NCI-H1417 (cell line): Measurements from ENCODE around the gene MFAP2.
"Not testable (repeated sequence)": the region's sequence is repeated elsewhere in the genome, so short reads cannot be mapped to it uniquely, and the experiment has no call there.

Experiments used
- DNase-seq, 3 experiments: peaks; one replicate each; lab custom pipeline; 2025; lab: John Stamatoyannopoulos, UW

Gene MFAP2

DNA sequence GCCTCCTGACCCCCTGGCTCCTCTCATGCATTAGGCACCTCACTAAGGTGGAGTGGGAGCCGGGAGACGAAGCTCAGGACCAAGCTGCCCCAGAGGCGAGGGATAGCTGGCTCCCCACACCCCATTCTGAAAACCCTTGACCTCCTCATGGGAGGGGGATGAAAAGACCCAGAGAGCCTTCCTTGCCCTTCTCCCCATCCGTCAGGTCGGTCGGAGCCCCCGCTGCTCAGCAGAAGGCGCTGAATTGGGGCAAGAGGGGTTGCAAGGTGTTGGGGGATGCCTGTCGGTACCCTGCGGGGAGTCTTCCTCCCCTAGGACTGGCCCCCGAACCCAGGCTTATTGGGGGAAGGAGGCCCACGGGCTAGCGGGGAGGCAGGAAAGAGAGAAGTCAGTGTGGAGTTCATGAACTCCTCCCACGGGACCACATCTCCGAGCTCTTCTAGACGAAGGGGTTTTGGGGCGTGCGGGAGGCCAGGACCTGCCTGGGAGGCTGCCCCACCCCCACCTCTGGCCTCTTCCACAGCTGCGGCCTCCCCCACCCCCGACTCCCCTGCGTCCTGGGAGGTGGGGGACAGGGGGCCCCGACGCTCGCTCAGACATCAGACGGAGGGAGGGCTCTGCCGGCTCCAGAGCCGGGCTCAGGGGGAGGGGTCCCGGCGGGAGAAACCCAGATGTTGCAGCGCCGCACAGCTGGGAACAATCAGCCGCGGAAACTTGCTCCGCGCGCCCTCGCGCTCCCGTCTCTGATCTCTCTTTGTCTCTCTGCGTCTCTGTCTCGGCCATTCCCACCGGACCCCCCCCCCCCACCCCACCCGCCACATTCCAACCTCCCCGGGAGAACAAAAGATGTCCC, 719 bp downstream of the MFAP2 start:
- peak in 2 of 3 experiments; percentile 10 to 18 for DNase-seq

DNA sequence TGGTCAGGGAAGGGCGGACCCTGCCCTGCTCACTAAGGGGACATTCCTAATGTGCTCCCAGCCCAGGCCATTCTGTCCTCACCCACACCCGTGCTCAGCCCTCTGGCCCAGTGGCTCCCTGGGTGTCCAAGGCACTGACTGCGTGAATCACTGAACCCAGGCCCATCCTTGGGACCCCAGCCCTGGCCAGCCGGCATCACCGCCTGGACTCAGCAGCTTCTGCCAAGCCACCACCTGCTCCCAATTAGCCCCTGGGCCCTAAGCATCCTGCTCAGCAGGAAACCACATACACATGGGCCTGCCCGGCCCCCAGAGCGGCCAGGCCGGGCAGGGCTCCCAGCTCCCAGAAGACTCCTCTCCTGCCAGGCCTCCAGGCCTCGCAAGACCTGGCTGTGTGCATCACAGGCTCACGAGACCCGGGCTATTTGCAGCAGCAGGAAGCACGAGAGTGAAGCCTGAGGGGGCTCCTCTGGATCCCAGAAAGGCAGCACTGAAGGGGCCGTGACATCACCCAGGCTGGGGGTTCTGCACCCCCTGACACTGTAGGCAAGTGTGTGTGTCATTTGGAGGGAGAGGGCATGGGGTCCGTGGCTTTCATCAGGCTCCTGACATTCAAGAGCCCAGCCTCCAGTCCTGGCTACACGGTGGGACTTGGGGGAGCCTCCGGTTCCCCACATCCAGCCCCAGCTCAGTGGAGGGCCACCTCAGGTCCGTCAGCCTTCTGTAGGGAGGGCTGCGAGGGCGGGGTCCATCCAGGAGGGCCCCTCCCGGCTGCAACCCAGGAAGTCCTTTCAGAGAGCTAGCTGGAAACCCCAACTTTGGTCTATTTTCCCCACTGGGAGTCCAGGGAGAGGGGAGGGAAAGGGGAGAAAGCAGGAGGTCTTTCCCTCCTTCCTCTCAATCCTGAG, 1.6 kb downstream of the MFAP2 start:
- DNase-seq: peak in 2 of 3 experiments; percentile 20 to 40

DNA sequence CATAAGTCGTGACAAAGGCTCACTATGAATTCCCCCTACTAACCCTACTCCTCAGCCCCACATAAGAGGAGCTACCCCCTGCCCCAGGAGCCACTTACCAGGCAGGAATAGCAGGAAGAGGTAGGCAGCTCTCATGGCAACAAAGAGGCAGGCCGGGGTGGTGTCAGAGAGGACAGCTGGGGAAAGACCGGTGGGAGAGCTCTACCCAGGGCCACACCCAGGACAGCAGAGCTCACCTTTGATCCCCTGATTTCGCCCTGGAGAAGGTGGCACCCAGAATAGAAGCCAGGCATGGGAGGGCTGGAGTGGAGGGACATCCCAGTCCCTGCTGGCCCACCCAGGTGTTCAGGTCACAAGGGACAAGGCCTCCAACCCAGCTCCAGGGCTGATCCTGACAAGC, 2.3 kb downstream of the MFAP2 start:
- DNase-seq: no peak

DNA sequence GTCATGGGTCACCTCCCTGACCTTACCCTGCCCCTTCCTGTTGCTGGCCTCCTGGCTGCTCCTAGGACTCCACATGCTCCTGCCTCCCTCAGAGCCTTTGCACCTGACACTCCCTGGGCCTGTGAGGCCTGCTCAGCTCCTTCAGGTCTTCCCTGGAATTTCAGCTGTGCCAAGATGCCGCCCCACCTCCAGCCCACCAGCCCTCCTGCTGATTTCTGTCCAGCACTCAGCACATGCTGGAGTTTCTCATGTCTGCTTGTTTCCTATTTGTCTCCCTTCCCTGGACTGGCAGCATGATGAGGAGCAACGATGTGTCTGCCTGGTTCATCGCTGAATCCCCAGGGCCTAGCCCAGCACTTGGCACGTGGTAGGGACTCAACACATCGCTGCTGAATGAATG, 3.0 kb downstream of the MFAP2 start:
- DNase-seq: no peak

DNA sequence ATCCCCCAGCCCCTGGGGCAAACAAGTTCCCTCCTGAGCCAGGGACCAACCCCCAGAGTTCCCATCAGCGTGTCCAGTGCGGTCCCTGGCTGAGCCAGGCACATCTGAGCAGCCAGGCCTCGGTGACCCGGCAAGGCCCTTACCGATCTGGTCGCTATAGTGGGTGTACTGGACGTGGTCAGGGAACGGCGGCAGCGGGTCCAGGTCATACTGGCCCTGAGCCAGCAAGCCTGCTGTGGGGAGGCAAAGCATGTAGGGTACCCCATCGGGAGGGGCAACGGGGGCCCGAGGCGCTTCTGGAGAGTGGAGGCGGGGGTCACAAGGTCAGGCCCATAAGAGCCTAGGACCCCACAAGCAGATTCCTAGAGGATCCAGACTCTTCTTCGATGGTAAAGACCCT, 3.5 kb downstream of the MFAP2 start:
- DNase-seq: no peak

DNA sequence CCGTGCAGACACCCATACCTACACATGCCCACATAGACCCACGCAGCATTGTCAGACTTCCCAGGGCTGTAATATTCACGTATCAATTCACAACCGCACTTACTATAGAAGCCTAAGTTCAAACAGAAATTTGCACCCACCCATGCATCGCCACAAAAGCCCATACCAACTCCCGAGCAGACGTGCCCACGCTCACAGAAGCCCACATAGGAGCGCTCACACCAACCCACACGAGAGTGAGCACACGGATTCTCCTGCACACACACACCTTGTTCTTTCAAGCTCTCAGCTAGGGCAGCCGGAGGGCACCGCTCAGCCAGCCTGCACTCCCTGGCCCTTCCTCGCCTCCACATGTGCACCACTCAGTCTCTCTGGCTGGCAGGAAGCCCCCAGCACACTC, 4.6 kb downstream of the MFAP2 start:
- no peak for DNase-seq

DNA sequence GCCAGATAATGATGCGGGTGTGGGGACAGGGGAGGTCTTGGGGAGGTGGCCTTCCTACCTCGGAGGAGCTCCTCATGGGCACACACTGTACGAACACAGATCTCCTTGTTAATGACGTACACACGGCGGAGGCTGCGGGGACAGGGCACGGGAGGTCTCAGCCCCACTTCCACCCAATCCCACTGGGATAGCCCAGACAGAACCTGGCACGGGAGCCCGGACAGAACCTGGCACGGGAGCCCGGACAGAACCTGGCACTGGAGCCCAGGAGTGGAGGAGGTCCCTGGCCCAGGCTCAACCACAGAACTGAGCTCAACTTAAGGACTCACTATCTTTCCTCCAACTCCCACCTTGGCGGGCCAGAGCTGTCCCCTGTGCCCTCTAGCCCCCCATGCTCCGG, 5.2 kb downstream of the MFAP2 start:
- no peak for DNase-seq

DNA sequence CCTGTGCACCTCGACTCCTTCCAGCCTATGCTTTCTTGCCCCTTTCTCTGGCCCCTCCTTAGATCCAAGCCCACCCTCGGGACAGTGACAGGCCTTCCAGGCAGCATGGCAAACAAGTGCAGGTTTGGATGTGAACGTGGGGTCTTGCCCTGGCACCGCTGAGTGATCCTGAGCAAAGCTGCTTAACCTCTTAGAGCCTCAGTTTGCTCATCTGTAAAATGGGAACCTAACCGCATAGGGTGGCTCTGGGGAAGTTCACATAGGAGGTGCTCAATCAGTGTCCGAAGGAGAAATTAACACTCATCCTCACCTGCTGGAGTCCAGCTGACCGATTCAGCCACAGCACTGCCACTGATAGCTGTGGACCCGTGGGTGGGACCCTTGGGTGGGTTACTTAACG, 7.2 kb downstream of the MFAP2 start:
- no peak for DNase-seq

DNA sequence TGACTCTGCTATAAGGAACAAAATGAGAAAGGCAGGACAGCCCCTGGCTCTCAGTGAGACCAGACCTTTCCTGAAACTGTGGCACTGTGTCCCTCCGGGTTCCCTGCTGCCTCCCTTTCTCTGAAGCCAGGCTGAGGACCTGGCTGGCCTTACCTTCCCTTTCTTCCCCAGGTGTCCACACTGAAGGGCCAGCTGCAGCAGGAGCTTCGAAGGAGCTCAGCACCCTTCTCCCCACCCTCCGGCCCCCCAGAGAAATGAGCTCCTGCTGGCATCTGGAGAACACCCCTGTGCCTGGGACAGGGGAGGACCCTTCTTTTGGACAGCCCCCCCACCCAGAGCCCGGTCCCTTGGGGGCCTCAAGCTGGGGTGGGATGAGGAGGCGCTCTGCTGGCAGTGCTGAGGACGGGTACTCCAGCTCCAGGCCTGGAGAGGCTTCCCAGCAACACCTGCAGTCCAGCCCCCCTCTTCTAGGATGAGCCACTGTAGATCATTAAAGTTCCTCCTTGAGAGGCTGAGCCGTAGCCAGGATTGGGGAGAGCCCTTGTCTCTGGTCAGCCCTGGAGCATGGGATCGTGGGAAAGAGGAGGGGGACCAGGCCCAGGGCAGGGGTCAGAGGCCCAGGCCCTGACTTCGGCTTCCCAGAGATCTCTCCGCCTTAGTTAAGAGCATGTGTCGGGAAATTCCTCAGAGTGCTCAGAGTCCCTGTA, 8.1 kb downstream of the MFAP2 start:
- no peak for DNase-seq

DNA sequence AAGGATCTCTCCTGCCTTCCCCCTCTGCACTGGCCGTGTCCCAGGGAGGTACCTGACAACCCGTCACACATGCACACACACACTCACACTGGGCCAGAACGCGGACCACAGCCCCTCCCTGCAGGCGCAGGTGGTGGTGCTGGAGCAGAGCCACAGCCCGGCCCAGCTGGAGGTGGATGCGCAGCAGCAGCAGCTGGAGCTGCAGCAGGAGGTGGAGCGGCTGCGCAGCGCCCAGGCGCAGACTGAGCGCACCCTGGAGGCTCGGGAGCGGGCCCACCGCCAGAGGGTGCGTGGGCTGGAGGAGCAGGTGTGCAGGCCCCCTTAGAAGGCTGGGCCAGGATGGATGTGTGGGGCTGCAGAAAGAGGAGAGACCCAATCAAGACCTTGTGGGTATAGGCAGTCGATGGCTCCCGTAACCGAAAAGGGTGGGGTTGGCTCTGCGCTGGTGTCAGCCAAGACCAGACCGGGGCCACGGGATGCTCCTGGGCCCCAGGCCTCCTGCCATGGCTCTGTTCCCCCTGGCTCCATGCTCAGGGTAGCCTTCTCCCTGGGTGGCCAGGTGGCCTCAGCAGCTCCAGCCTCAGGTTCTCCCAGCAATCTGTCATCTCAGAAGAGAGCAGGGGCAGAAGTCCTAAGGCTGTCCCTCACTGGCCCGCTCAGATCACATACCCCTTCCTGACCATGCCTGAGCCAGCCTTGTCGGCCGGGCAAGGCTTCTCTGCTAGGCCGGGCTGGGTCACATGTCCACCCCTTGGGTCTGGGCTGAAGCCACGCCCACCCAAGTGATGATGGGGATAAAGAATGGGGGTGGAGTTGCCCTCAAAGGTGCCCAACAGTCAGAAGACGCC, 8.9 kb downstream of the MFAP2 start:
- DNase-seq: peak; percentile 48 to 80 (median 67)

DNA sequence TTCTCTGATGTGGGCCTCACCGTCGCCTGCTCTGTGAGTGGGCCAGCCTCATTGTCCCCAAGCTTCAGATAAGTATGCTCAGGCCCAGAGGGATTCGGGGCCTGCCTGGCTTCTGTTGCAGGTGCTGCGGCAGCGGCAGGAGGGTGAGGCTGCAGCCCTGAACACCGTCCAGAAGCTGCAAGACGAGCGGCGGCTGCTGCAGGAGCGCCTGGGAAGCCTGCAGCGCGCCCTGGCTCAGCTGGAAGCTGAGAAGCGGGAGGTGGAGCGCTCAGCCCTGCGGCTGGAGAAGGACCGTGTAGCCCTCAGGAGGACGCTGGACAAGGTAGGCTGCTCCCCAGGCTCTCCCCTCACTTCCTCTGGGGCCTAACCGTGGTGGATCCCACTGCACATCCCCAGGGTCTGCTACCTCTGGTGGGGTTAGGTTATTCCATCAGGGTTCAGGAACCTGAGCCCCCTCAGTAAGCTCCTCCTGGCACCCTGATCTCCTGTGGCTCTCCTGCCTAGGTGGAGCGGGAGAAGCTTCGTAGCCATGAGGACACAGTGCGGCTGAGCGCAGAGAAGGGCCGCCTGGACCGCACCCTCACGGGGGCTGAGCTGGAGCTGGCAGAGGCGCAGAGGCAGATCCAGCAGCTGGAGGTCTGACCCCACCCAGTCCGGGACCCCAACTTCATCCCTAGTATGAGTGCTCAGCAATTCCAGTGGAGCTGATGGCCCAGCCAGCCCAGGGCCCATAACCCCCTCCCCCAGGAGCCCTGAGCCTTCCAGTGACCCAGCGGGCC, 10.1 kb downstream of the MFAP2 start:
- DNase-seq: no peak

DNA sequence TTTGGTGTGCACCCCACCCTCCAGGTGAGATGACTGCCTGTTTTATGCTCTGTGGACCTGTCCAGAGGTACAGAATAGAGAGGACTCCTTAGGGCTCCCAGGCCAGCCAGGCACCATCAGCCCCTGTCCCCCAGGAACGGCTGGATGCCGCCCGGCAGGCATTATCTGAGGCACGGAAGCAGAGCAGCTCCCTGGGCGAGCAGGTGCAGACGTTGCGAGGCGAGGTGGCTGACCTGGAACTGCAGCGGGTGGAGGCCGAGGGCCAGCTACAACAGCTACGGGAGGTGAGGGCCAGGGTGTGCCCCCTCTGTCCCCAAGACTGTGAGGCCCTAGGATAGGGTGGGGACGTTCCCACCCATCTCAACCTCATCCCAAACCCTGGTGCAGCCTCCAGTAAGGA, 10.8 kb downstream of the MFAP2 start:
- DNase-seq: no peak

DNA sequence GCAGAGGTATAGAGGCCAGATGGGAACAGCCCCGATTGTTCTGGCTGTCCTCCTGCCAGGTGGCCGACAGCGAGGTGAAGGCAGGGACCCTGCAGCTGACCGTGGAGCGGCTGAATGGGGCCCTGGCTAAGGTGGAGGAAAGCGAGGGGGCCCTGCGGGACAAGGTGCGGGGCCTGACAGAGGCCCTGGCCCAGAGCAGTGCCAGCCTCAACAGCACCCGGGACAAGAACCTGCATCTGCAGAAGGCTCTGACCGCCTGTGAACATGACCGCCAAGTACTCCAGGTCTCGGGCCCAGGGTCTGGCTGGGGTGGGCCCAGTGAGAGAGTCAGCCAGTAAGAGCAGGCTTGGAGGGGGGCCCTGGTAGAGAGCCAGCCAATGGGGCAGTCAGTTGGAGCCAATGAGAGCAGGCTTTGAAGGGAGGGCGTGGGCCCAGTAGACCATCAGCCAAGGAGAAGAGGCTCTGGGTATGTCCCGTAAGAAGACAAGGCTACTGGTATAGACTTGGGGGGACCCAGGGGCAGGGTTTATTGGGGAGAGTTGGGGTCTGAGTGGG, 11.3 kb downstream of the MFAP2 start:
- no peak for DNase-seq

DNA sequence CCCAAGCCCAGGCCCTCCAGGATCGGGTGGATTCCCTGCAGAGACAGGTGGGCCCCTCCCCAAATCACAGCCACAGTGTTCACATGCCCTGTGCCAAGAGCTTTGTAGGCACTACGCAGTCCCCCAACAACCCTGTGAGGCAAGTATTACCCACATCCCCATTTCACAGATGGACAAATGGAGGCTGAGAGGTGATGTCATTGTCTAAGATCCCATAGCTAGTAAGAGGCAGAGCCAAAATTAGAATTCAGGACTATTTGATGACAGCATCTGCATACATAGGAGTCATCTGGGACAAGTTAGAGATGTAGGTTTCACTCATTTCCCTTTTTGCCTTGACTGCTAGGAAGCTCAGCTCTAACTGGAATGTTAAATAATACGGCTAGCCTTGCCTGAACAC, 12.0 kb downstream of the MFAP2 start:
- no peak for DNase-seq

DNA sequence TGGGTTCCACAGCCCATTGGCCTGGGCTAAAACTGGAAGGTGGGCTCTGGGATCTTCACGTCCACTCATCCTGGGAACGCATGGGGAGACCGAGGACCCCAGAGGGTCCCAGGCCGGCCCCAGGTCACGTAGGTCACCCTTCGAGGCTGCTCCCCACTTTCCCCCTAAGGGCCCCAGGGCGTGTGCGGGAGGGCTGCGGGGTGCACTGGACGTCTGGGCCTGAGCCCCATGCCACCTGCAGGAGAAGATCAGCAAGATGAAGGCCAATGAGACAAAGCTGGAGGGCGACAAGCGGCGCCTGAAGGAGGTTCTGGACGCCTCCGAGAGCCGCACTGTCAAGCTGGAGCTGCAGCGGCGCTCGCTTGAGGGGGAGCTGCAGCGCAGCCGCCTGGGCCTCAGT, 12.5 kb downstream of the MFAP2 start:
- DNase-seq: no peak

DNA sequence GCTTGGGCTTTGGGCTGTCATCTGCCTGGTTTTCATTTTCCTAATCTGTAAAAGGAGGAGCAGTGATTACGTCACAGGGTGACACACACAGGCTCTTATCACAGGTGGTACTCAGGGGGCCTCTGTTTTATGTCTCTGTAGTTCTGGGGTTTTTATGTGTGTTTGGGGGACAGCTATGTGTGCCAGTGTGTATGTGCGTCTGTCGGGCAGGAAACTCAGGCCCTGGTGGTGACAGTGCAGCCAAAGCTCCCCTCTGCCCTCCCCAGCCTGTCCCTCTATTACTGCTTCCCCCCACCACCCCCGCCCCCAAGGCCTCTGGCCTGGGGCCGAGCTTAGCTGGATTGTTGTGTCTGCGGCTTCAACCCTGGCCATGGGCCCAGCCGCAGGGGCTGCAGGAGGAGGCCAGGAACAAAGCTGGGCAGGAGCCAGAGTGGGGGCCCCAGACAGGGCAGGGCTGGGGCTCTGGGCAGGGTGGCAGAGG, 13.3 kb downstream of the MFAP2 start:
- DNase-seq: no peak

DNA sequence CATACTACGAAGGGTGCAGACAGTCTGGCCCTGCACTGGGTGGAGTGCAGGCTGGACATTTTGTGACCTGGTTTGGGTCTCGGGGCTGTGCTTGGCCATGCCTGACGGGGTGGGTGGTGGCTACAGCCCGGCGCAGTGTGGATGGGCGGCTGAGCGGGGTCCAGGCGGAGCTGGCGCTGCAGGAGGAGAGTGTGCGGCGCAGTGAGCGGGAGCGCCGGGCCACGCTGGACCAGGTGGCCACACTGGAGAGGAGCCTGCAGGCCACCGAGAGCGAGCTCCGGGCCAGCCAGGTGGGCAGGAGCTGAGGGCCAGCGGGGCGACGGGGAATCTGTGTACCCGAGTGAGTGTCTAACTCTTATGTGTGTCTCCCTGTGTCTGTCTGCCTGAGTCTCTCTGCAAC, 14.1 kb downstream of the MFAP2 start:
- DNase-seq: no peak

DNA sequence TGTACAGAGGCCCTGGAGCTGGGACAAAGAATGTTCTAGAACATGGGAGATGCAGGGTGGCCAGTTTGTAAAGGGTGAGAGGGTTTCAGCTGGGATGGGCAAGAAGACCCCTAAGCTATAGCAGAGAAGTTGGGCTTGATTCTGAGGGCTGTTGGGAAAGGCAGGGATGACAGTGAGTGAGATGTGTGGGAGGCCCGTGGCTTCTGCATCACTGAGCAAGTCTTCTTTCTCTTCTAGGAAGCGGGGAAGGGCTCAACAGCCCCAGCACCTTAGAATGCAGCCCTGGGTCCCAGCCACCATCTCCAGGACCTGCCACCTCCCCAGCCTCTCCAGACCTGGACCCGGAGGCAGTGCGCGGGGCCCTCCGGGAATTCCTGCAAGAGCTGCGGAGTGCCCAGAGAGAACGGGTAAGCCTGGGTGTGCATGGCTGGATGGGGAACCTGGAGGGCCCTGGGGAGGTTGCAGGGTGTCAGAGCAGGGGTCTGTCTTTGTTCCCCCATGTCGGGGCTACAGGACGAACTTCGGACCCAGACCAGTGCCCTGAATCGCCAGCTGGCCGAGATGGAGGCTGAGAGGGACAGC, 14.8 kb downstream of the MFAP2 start:
- no peak for DNase-seq

DNA sequence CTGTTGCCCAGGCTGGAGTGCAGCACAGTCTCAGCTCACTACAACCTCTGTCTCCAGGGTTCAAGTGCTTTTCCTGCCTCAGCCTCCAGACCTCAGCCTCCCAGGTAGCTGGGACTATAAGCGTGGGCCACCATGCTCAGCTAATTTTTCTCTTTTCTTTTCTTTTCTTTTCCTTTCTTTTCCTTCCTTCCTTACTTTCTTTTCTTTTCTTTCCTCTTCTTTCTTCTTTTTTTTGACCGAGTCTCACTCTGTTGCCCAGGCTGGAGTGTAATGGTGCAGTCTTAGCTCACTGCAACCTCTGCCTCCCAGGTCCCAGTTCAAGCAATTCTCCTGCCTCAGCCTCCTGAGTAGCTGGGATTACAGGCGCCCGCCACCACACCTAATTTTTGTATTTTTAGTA, 16.3 kb downstream of the MFAP2 start:
- DNase-seq: not testable (repeated sequence)
